ENCODE measurements around the gene NUDT21. TPM values are rescaled to one million over a fixed set of nuclear protein-coding genes. Genes with fewer than 3 reads are reported as not detected.

Gene NUDT21
- total and polyA plus RNA-seq, 2 of the 8 experiments (the other 6 are each of a cell fraction or from before 2014, with no cell fraction given) = 78.1 to 277 TPM

- TF ChIP-seq RAD21 (IDR thresholded peaks at IDR 0.05 in 1 of 2, conservative IDR thresholded peaks at IDR 0.05 in 1 of 2; ENCODE audit: low read depth in 2 of 2, low read length in 2 of 2) (no peak), MAX (IDR thresholded peaks at IDR 0.05) (no peak), MAFK (IDR thresholded peaks at IDR 0.05; ENCODE audit: low read depth, low read length) (no peak), TAF7 (optimal IDR thresholded peaks at IDR 0.05; ENCODE audit: borderline replicate concordance, low read depth, low read length) (no peak), SP1 (IDR thresholded peaks at IDR 0.05; ENCODE audit: low read depth, low read length) (no peak)
Measured at GRCh38 chr16:56413381-56413780, 37.8 kb downstream of the NUDT21 start (continued).

Measured in H1 (cell line).